ENCODE results near the gene CCDC80.
"Not testable (repeated sequence)": the region's sequence is repeated elsewhere in the genome, so short reads cannot be mapped to it uniquely, and the experiment has no call there.

The CCDC80 gene

DNA sequence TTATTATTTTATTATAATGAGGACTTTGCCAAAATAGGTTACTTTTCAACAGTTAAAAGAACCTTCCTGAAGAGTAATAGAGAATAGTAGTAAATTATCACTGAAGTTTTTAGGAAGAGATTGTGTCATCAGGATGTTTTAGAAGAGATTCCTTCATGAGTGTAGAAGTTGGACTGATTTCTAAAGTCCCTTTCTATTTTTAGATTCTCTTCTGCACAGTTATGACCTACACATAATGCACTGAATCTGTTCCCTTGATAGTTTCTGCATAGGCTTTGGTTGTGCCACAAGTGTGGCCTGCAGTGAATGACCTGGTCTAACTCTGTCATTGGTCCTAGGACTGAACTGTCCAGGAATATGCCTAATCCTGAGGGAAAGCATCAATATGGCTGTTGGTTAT lies 55.2 kb downstream of the CCDC80 start:
- DNase-seq (ENCODE audit: low read depth in 2 of 2), result no peak

GRCh38 chr3:112583105-112583504 lies 57.8 kb downstream of the CCDC80 start:
- no peak for DNase-seq (ENCODE audit: low read depth in 2 of 2)

- no peak for DNase-seq (ENCODE audit: low read depth in 2 of 2)
Measured at GRCh38 chr3:112582244-112582874, 58.6 kb downstream of the CCDC80 start.

DNA sequence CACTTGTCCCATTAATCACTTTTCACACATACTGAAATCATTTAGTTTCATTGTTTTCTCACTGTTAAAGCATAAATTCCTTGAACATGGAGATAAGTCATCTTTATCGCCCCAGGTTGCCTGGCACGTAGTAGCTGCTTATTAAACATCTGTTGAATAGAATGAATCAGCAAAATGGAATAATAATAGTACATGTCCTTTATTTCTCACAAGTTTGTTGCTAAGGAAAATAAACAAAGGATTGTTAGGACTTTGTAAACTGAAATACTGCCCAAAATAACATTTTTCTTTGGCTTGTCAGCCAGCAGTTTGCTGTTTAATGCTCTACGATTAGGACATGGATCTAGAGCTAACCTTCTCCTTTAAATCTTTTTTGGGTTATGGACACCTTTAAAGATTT lies 61.2 kb downstream of the CCDC80 start:
- DNase-seq (ENCODE audit: low read depth in 2 of 2), result no peak

DNA sequence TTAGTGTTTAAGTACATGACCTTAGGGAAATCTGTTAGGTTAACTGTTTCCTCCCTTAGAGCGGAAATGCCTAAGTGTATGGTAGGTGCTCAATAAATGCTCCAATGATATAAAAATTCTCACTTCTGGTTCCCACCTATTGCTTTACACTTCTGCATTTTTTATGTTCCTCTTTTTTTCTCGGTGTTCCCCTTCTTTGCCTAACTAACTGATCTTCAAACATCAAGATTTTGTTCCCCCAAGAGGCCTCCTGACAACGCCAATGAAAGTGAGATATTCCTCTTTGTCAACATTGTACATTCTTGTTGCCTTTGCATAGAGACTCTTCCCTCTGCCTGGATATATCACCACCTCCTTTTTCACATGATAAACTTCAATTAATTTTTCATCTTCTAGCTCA lies 61.7 kb downstream of the CCDC80 start:
- no peak for DNase-seq (ENCODE audit: low read depth in 2 of 2)

DNA sequence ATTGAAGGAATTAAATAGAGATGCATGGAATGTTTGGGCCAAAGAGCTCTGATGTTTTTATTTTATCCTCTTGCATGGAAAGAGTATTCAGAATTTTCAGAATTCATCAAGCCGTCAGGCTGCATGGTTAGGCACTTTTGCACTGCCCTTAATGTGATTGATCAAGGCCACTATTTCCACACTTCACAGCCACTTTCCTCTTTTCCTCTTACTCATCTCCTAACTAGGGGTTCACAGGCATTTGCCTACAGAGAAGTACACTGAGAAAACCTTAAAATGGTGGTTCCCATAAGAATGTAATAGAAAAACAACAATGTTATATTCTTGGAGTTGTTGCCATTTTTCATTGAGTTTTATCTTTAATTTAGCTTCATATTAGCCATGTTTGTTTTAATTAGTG lies 68.2 kb downstream of the CCDC80 start:
- no peak for DNase-seq (ENCODE audit: low read depth in 2 of 2)

DNA sequence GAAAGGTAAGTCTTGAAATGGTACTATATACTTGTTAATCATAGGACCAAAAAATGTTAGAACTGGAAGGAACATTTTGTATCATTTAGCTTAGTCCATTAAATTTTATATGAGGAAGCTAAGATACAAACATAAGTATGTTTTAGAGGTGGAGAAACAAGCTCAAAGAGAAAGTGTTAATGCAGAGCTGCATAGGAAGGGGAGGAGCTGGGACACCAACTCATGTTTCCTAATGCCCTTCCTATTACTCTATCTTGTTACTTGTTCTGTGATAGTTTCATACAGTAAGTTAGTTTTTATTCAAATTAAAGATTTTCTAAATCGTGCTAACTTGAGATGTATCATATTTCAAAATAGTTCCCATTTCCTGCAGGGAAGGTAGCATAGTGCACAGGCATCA lies 71.7 kb downstream of the CCDC80 start:
- no peak for DNase-seq (ENCODE audit: low read depth in 2 of 2)

DNA sequence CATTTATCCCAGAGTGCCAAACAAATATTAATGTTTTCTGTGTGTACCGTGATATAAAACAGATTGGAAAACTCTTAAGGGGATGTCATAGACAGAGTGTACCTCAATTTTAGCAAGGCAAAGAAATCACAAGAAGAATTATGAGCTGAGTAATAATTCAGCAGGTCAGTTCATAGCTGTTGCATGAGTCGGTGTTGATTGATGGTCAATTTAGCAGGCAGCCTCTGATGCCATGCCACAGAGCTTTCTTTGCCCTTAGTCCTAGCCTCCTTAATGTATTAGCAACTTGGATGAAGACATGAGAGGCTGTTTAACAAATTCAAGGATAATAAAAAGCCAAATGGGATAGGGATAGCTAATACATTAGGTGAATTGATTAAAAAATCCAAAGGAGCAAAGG lies 72.3 kb downstream of the CCDC80 start:
- DNase-seq (ENCODE audit: low read depth in 2 of 2), result no peak

GRCh38 chr3:112564940-112565305 lies 76.0 kb downstream of the CCDC80 start:
- DNase-seq (ENCODE audit: low read depth in 2 of 2), result no peak

DNA sequence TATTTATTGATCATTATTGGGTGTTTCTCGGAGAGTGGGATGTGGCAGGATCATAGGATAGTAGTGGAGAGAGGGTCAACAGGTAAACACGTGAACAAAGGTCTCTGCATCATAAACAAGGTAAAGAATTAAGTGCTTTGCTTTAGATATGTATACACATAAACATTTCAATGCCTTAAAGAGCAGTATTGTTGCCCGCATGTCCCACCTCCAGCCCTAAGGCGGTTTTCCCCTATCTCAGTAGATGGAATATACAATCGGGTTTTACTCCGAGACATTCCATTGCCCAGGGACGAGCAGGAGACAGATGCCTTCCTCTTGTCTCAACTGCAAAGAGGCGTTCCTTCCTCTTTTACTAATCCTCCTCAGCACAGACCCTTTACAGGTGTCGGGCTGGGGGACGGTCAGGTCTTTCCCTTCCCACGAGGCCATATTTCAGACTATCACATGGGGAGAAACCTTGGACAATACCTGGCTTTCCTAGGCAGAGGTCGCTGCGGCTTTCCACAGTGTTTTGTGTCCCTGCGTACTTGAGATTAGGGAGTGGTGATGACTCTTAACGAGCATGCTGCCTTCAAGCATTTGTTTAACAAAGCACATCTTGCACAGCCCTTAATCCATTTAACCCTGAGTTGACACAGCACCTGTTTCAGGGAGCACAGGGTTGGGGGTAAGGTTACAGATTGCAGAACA lies 76.5 kb downstream of the CCDC80 start:
- DNase-seq (ENCODE audit: low read depth in 2 of 2), result not testable (repeated sequence)

DNA sequence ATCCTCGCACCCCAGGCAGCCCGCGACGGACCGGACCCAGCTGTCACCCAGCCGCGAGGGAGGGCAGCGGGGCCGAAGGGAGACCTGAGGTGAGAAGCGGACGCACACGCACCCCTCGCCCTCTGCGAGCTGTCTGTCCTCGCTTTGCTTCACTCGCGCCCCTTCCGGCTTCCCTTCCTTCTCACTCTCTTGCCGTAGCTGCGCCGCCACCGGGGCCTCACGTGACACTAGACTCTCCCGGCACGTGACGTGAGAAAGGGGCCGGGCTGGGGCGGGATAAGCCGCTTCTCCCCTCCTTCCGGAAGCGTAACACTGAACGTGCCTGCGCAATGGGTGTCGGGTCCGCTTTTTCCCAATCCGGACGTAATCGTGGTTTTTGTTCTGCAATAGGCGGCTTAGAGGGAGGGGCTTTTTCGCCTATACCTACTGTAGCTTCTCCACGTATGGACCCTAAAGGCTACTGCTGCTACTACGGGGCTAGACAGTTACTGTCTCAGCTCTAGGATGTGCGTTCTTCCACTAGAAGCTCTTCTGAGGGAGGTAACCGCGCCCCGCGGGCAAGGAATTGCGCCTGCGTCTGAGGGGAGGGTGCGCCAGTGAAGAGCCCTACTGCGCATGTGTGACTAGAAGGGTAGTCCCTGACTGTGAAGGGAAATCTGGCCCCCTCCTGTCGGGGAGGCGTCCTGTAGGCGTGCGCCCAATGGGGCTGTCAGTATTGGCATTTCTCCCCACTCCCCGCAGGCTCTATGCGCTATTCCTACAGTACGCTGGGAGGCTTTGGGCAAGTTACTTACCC lies 79.0 kb downstream of the CCDC80 start, which contains the start of the genes ATG3 and SLC35A5:
Gene ATG3 (minus strand): TSS at position 229 of the 796 bp plus-strand sequence. CDS start 434 bp downstream, outside the sequence.
Gene SLC35A5 (plus strand): TSS at position 312 of the 796 bp plus-strand sequence. CDS start 1,359 bp downstream, outside the sequence.
- DNase-seq (ENCODE audit: low read depth in 2 of 2), result peak; percentile 97 to 98

DNA sequence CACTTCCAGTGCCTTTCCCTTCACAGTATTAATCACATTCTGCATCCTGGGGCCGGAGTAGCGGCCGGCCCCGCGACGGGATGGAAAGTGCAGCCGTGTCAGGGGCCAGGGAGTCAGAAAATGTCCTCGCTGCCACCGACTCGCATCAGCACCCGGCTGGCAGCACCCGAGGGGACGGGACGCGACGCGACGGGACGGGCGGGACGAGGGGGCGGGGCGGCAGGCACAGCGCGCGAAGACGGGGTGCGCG lies 79.5 kb downstream of the CCDC80 start:
- no peak for DNase-seq (ENCODE audit: low read depth in 2 of 2)

GRCh38 chr3:112560721-112561483 lies 80.0 kb downstream of the CCDC80 start:
- DNase-seq (ENCODE audit: low read depth in 2 of 2), result peak; percentile 53 to 61

DNA sequence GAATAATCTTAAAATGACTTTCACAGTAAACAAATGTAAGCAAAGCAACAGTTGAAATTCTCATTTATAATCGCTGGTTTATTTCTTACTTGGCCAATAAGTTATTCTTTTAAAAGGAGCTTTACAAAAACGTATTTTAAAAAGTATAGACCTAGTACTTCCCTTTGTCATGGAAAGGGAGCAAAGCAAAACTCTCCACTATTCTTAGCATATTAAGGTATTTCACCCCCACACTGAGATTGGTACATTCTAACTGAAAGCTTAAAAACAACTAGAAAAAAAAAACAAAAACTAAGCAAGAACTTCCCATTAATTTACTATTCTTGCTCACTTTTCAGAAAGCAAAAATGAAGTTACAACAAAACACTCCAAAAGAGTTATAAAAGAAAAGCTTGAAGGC lies 80.6 kb downstream of the CCDC80 start:
- no peak for DNase-seq (ENCODE audit: low read depth in 2 of 2)

DNA sequence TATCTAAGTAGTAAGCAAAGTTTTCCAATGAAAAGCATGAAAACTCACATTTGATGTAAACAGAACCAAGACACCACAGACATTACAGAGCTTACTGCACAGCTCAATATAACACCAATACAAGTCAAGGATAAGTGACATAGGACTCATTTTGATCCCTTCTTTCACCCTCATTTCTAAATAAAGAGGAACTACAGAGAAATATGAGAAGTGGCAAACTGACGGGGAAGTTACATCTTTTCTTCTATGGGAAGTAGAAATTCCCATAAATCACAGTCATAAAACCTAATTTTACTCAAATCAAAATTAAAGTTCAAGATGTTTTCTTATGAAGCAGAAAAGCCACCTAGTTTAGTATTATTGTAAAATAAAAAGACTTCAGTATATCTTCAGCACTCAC lies 83.0 kb downstream of the CCDC80 start:
- no peak for DNase-seq (ENCODE audit: low read depth in 2 of 2)

DNA sequence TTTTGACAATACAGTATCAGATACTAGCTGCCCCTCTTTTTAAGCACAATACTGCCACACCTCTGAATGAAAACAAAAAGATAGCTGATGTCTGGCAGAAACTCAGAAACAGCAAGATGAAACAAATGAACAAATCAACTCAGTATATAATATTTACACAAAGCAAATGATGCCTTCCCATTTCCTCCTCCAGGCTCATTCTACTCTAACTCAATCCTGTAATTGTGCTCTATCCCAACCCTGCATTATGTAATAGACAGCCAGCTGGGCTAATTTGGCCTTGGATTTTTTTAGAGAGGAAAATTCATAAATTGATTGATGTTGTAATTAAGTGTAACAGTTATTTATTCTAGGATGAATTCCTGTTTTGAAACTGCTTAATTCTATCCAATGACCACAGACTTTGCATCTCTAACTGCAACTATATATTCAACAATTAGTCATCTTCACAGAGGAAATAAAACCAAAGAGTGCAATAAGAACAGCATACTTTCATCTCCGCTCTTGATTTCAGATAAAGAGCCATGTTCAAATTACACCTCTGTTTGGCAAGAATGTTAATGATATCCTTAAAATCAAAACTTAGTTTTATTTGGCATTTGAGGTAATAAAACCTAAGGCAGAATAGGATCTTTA lies 85.3 kb downstream of the CCDC80 start:
- DNase-seq (ENCODE audit: low read depth in 2 of 2), result no peak

- DNase-seq (ENCODE audit: low read depth in 2 of 2), result no peak
Measured at GRCh38 chr3:112550859-112551258, 90.1 kb downstream of the CCDC80 start.
